Mesendoderm (in vitro differentiated cells): ENCODE measurements around the gene WFIKKN1.

Experiments
- DNase-seq: peaks from one replicate; pipeline ENCODE4 v3.0.0; 2013
- H2AK5ac ChIP-seq: 2 replicates; pipeline ENCODE4 v1.6.1; 2013; ENCODE audit warnings: low read length, inconsistent platforms
- H2BK120ac ChIP-seq: 2 replicates; pipeline ENCODE4 v1.6.1; 2013; ENCODE audit warnings: low read depth, mild to moderate bottlenecking, low read length, moderate library complexity, mixed read lengths
- H2BK15ac ChIP-seq: replicated peaks from 2 replicates; pipeline ENCODE4 v1.6.1; 2013; ENCODE audit warnings: low read depth, mild to moderate bottlenecking, moderate library complexity
- H2BK5ac ChIP-seq: 2 replicates; pipeline ENCODE4 v1.6.1; 2013; ENCODE audit warnings: low read length, inconsistent platforms
- H3K18ac ChIP-seq: 2 replicates; pipeline ENCODE4 v1.6.1; 2013; ENCODE audit warnings: mild to moderate bottlenecking, low read length, mixed read lengths
- H3K23ac ChIP-seq: one replicate; pipeline ENCODE4 v1.6.1; 2013; ENCODE audit warnings: low read length
- H3K27ac ChIP-seq: 2 replicates; pipeline ENCODE4 v1.5.1; 2013; ENCODE audit warnings: low read depth, mild to moderate bottlenecking, inconsistent platforms, low read length, moderate library complexity
- H3K27me3 ChIP-seq: 2 replicates; pipeline ENCODE4 v1.6.1; 2013; ENCODE audit warnings: low read length, control low read depth, mild to moderate bottlenecking, inconsistent platforms; ENCODE audit not compliant: insufficient read depth, poor library complexity
- H3K36me3 ChIP-seq: 2 replicates; pipeline ENCODE4 v1.6.1; 2013; ENCODE audit warnings: low read length, inconsistent platforms; ENCODE audit not compliant: control insufficient read depth, insufficient read depth
- H3K4ac ChIP-seq: one replicate; pipeline ENCODE4 v1.6.1; 2013; ENCODE audit warnings: low read depth, mild to moderate bottlenecking, low read length, moderate library complexity
- H3K4me1 ChIP-seq: 2 replicates; pipeline ENCODE4 v1.6.1; 2013; ENCODE audit warnings: low read depth, low read length, inconsistent platforms; ENCODE audit not compliant: control insufficient read depth
- H3K4me2 ChIP-seq: 2 replicates; pipeline ENCODE4 v1.6.1; 2013; ENCODE audit warnings: low read length
- H3K4me3 ChIP-seq: 2 replicates; pipeline ENCODE4 v1.5.1; 2013; ENCODE audit warnings: mild to moderate bottlenecking, low read length
- H3K56ac ChIP-seq: one replicate; pipeline ENCODE4 v1.6.1; 2013; ENCODE audit warnings: low read length
- H3K79me1 ChIP-seq: 2 replicates; pipeline ENCODE4 v1.6.1; 2013; ENCODE audit warnings: low read length, inconsistent platforms
- H3K79me2 ChIP-seq: 2 replicates; pipeline ENCODE4 v1.6.1; 2013; ENCODE audit warnings: mild to moderate bottlenecking, low read length; ENCODE audit not compliant: control insufficient read depth, insufficient read depth
- H3K9ac ChIP-seq: 2 replicates; pipeline ENCODE4 v1.6.1; 2013; ENCODE audit warnings: low read length, inconsistent platforms
- H4K5ac ChIP-seq: one replicate; pipeline ENCODE4 v1.6.1; 2013; ENCODE audit warnings: low read length
- H4K8ac ChIP-seq: one replicate; pipeline ENCODE4 v1.6.1; 2013; ENCODE audit warnings: low read depth, mild to moderate bottlenecking, control low read depth, low read length, moderate library complexity
- WGBS: extraction: QIAGEN DNeasy Blood & Tissue Kit; methylation state at CpG from one replicate; pipeline ENCODE4 v1.1.7; 2013; ENCODE audit warnings: low lambda C conversion rate, missing lambda C conversion rate; ENCODE audit not compliant: insufficient coverage; ENCODE audit errors: extremely low coverage; 5-methylcytosine and 5-hydroxymethylcytosine counted together

Gene WFIKKN1

GRCh38 chr16:661184-661821 is 30.5 kb downstream of the WFIKKN1 start:
- no peak overlapping the region for H2BK15ac ChIP-seq
- no peaks in the 10 kb centered on the region for H3K36me3 ChIP-seq
- no peak overlapping the region for H4K8ac ChIP-seq
- peak overlapping the region; percentile 73 for H3K56ac ChIP-seq
- H4K5ac ChIP-seq, result no peak overlapping the region
- no peak overlapping the region for H3K27ac ChIP-seq
- H3K79me2 ChIP-seq, result no peaks in the 10 kb centered on the region
- H3K27me3 ChIP-seq, result no peaks in the 10 kb centered on the region
- H3K4me3 ChIP-seq, result no peak overlapping the region
- no peak overlapping the region for H2AK5ac ChIP-seq
- peak overlapping the region; percentile 22 for H3K9ac ChIP-seq
- no CpG with 5 or more reads among the region's 35 CpGs for WGBS
- no peak overlapping the region for H3K23ac ChIP-seq
- H3K18ac ChIP-seq, result no peak overlapping the region
- no peaks in the 10 kb centered on the region for H3K79me1 ChIP-seq
- no peak overlapping the region for H2BK120ac ChIP-seq
- no peak for DNase-seq
- no peak overlapping the region for H3K4ac ChIP-seq
- H3K4me1 ChIP-seq, result no peaks in the 10 kb centered on the region
- no peak overlapping the region for H2BK5ac ChIP-seq
- H3K4me2 ChIP-seq, result no peak overlapping the region

- H3K79me2 ChIP-seq, result no peaks in the 10 kb centered on the region
- H3K27me3 ChIP-seq, result no peaks in the 10 kb centered on the region
- H2BK5ac ChIP-seq, result no peak overlapping the region
- no peak overlapping the region for H3K4me3 ChIP-seq
- H3K9ac ChIP-seq, result no peak overlapping the region
- H2AK5ac ChIP-seq, result no peak overlapping the region
- H2BK120ac ChIP-seq, result no peak overlapping the region
- no peak overlapping the region for H3K56ac ChIP-seq
- WGBS, result no CpG with 5 or more reads among the region's 19 CpGs
- no peak overlapping the region for H2BK15ac ChIP-seq
- no peak for DNase-seq
- no peak overlapping the region for H3K27ac ChIP-seq
- H4K5ac ChIP-seq, result no peak overlapping the region
- no peaks in the 10 kb centered on the region for H3K79me1 ChIP-seq
- H3K4me1 ChIP-seq, result no peaks in the 10 kb centered on the region
- no peak overlapping the region for H3K4ac ChIP-seq
- H3K23ac ChIP-seq, result no peak overlapping the region
- H3K4me2 ChIP-seq, result no peak overlapping the region
- no peak overlapping the region for H3K18ac ChIP-seq
- no peaks in the 10 kb centered on the region for H3K36me3 ChIP-seq
- H4K8ac ChIP-seq, result no peak overlapping the region
Observed at GRCh38 chr16:662095-662494, 31.3 kb downstream of the WFIKKN1 start.

GRCh38 chr16:662597-662996 is 31.8 kb downstream of the WFIKKN1 start:
- H3K4me3 ChIP-seq, result no peak overlapping the region
- WGBS, result no CpG with 5 or more reads among the region's 21 CpGs
- H4K5ac ChIP-seq, result no peak overlapping the region
- H2AK5ac ChIP-seq, result no peak overlapping the region
- H3K36me3 ChIP-seq, result no peaks in the 10 kb centered on the region
- H3K18ac ChIP-seq, result no peak overlapping the region
- no peak for DNase-seq
- H2BK5ac ChIP-seq, result no peak overlapping the region
- H3K23ac ChIP-seq, result no peak overlapping the region
- no peaks in the 10 kb centered on the region for H3K4me1 ChIP-seq
- no peak overlapping the region for H3K27ac ChIP-seq
- H4K8ac ChIP-seq, result no peak overlapping the region
- H3K4me2 ChIP-seq, result no peak overlapping the region
- H3K9ac ChIP-seq, result no peak overlapping the region
- no peaks in the 10 kb centered on the region for H3K79me2 ChIP-seq
- no peak overlapping the region for H3K56ac ChIP-seq
- H2BK15ac ChIP-seq, result no peak overlapping the region
- no peaks in the 10 kb centered on the region for H3K27me3 ChIP-seq
- H2BK120ac ChIP-seq, result no peak overlapping the region
- no peaks in the 10 kb centered on the region for H3K79me1 ChIP-seq
- H3K4ac ChIP-seq, result no peak overlapping the region

GRCh38 chr16:666572-666971 is 35.8 kb downstream of the WFIKKN1 start:
- peaks cover 9% of the 10 kb centered on the region for H3K79me1 ChIP-seq
- no peak overlapping the region for H4K8ac ChIP-seq
- H3K4me3 ChIP-seq, result no peak overlapping the region
- WGBS, result no CpG with 5 or more reads among the region's 13 CpGs
- no peak overlapping the region for H3K23ac ChIP-seq
- no peak overlapping the region for H3K9ac ChIP-seq
- no peak overlapping the region for H4K5ac ChIP-seq
- H3K18ac ChIP-seq, result no peak overlapping the region
- H3K27me3 ChIP-seq, result no peaks in the 10 kb centered on the region
- no peak overlapping the region for H3K27ac ChIP-seq
- no peak overlapping the region for H3K4ac ChIP-seq
- no peaks in the 10 kb centered on the region for H3K4me1 ChIP-seq
- no peak overlapping the region for H2BK5ac ChIP-seq
- no peak overlapping the region for H3K56ac ChIP-seq
- no peak overlapping the region for H2AK5ac ChIP-seq
- H2BK15ac ChIP-seq, result no peak overlapping the region
- H3K79me2 ChIP-seq, result peaks cover 12% of the 10 kb centered on the region
- H3K4me2 ChIP-seq, result no peak overlapping the region
- peaks cover 12% of the 10 kb centered on the region for H3K36me3 ChIP-seq
- DNase-seq, result no peak
- no peak overlapping the region for H2BK120ac ChIP-seq

- Histone ChIP-seq H2BK5ac (no peak overlapping the region), H3K27me3 (no peaks in the 10 kb centered on the region), H4K8ac (no peak overlapping the region), H4K5ac (no peak overlapping the region), H3K79me1 (peaks cover 9% of the 10 kb centered on the region), H2BK15ac (no peak overlapping the region), H3K23ac (no peak overlapping the region), H3K4ac (no peak overlapping the region), H3K9ac (peak overlapping the region; percentile 42), H3K27ac (no peak overlapping the region), H3K56ac (peak overlapping the region; percentile 64), H3K79me2 (peaks cover 12% of the 10 kb centered on the region), H2BK120ac (no peak overlapping the region), H3K4me1 (no peaks in the 10 kb centered on the region), H3K4me2 (no peak overlapping the region), H3K18ac (no peak overlapping the region), H3K36me3 (peaks cover 15% of the 10 kb centered on the region), H3K4me3 (no peak overlapping the region), H2AK5ac (no peak overlapping the region)
- no peak for DNase-seq
- WGBS, result no CpG with 5 or more reads among the region's 22 CpGs
Observed at GRCh38 chr16:667113-667779, 36.5 kb downstream of the WFIKKN1 start.
